Measurements from ENCODE around the gene AGT. TPM values are rescaled to one million over a fixed set of nuclear protein-coding genes. Genes with fewer than 3 reads are reported as not detected.
"Not testable (repeated sequence)": the region's sequence is repeated elsewhere in the genome, so short reads cannot be mapped to it uniquely, and the experiment has no call there.

AGT gene
- polyA plus RNA-seq, 3 donors: 7.5 to 21.5 (median 7.6) TPM

DNA sequence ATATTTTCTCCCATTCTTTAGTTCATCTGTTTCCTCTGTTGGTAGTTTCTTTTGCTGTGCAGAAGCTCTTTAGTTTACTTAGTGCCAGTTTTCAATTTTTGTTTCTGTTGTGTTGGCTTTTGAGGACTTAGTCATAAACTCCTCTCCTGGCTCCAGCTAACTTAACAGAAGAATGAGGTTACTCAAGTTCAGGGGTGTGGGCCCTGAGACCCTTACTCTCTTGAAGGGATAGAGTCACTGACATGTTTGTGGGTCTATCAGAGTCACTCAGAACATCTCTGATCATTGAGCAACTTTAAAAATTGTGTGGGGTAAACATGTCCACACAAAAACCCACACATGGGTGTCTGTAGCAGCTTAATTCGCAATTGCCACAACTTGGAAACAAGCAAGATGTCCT is 14.2 kb downstream of the AGT start:
- no peak overlapping the region for H3K27ac ChIP-seq (ENCODE audit: low read depth, low read length)
- 88 to 98% (median 96%) methylated on average over 1 of the region's 1 CpG for WGBS, 3 donors

DNA sequence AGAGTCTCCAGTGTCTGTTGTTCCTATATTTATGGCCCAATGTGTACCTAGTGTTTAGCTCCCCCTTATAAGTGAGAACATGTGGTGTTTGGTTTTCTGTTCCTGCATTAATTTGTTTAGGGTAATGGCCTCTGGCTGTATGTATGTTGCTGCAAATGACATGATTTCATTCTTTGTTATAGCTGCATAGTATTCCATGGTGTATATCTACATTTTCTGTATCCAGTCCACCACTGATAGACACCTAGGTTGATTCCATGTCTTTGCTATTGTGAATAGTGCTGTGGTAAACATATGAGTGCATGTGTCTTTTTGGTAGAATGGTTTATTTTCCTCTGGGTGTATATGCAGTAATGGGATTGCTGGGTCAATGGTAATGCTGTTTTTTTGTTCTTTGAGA is 15.0 kb downstream of the AGT start:
- H3K27ac ChIP-seq (ENCODE audit: low read depth, low read length): not testable (repeated sequence)

DNA sequence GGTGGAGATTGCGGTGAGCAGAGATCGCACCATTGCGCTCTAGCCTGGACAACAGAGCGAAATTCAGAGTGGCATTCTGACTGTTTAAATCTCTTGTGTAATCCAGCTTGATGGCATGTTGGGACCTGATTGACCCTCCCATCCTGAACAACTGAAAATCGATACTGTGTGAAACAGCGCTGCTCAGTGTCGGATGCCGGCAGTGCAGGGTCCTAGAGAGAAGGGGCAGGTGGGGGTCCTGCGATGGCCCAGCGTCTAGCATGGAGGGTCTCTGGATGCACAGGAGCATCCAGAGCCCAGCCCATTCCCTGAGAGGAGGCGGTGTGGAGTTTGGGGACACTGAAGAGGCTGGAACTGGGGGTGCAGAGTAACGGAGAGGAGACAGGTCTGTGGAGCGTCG is 15.8 kb downstream of the AGT start:
- 90 to 94% (median 92%) methylated on average over 14 of the region's 14 CpGs for WGBS, 3 donors
- H3K27ac ChIP-seq (ENCODE audit: low read depth, low read length): no peak overlapping the region

DNA sequence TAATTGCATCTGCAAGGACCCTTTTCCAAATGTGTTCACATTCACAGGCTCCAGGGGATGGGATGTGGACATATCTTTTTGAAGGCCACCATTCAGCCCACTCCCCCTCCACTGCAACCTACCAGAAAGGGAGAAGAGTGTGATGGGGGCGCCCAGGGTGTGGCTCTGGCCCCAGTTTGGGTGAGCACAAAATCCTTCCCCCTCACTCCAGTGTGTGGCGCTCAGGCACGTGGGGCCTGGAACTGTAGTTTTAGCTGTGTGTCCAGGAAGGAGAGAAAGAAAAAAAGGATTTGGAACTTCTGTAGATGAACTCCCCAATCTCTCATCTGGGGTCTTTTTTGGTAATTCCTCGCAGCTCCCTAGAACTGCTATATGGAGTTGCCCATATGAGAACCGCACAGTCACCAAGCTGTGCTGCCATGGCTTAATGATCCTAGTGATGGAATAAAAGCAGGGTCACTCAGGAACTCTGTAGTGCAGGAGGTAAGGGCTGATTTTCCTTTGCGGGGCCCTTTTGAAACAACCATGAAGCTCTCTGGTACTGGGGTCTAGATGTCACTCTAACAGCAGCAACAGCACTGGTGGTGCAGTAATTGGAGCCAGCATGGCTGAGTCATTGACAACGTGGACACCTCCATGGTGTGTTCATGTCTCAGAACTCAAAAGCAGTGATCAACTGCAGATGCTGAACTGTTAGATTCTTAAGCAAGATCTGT is 17.0 kb downstream of the AGT start:
- WGBS, 3 donors: 80 to 88% (median 83%) methylated on average over 7 of the region's 7 CpGs

DNA sequence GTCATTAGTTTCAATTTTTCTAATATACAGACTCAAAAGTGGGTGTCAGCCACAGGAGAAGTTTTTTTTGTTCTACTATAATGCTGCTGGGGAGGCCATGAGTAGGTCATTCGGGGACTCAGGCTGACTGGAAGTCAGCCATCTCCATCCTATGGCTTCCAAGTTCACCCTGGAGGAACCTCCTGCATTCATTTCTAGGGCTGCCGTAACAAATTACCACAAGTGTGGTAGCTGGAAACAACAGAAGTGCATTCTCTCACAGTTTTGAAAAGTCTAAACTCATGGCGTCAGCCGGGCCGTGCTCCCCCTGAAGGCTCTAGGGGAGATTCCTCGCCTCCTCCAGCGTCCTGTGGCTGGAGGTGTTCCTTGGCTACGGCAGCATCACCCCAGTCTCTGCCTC is 17.7 kb downstream of the AGT start:
- WGBS, 3 donors: 67 to 78% (median 72%) methylated on average over 8 of the region's 8 CpGs
- no peak overlapping the region for H3K27ac ChIP-seq (ENCODE audit: low read depth, low read length)

More for the DNA sequence above, 17.0 kb downstream of the AGT start:
- H3K27ac ChIP-seq (ENCODE audit: low read depth, low read length): no peak overlapping the region

DNA sequence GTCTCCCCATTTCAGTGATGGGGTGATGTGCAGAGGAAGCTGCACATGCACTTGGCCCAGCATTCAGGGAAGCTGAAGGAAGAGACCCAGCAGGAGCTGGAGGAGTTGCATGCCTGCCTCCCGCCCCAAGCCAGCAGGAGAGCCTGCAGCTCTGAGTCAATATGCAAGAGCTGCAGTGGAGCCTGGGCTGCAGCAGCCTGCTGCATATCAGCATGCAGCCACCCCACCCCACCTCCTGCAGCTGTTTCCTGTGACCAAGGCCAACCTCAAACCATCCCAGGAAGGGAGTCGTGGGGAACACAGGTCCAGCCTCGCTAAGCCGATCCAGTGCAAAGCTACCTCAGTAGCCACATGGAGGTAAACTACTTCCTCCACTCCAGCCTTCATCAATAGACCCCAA is 18.9 kb downstream of the AGT start:
- no peak overlapping the region for H3K27ac ChIP-seq (ENCODE audit: low read depth, low read length)
- WGBS, 3 donors: 52 to 56% (median 54%) methylated on average over 4 of the region's 4 CpGs

DNA sequence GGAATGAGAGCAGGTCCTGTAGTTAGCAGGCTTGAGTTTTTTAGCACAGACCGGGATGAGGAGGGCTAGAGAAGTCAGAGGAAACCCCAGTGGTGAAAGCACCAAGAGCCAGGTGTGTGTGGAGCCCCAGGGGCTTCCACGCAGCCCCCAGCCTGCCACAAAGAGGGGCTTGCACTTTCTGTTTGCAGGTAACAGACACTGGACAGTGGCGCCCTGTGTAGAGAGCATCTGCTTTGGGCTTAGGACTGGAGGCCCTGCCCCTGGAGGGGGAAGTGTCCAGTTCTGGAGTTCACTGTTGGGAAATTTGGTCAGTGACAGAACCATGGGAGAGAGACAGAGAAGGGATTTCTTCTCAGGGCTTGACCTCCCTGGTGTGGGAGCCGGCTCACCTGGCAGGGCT is 19.5 kb downstream of the AGT start:
- WGBS, 3 donors: 78 to 96% (median 87%) methylated on average over 4 of the region's 4 CpGs
- no peak overlapping the region for H3K27ac ChIP-seq (ENCODE audit: low read depth, low read length)

DNA sequence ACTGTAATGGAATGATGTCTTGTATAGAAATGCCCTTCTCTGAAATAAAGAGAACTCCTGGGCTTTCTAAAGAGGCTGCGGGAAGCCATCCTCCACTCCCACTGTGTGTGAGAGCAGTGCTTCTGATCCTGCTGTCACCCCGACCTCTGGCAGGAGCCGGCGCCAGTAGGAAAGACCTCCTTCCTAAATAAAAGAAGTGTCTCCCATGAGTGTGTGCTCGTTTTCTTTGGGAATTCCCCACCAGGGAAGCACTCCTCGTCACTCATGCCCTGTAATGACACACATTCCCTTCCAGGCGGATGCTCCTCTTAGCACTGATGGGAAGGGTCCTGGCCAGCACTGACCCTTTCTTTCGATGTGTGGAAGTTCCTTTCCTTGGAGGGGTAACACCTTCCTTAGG is 20.1 kb downstream of the AGT start:
- WGBS, 3 donors: 85 to 88% (median 87%) methylated on average over 8 of the region's 8 CpGs
- H3K27ac ChIP-seq (ENCODE audit: low read depth, low read length): no peak overlapping the region

DNA sequence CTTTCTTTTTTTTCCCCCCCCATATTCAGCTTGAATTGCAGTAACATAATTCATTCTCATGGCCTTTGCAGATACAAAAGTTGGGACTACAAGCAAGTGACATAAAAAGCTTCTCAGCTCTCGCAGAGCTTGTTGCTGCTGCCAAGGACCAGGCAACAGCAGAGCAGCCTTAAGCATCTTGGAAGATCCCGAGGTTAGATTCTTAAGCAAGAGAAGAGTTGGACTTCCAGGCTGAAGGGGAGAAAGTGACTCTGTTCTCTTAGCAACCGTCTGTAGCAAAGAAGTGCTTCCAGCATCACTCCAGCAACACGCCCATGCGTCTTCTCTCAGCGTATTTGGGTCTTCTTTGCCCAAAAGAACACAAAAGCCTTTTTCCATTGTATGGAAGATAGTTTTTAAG is 20.7 kb downstream of the AGT start:
- H3K27ac ChIP-seq (ENCODE audit: low read depth, low read length): no peak overlapping the region
- 78 to 86% (median 84%) methylated on average over 6 of the region's 6 CpGs for WGBS, 3 donors

DNA sequence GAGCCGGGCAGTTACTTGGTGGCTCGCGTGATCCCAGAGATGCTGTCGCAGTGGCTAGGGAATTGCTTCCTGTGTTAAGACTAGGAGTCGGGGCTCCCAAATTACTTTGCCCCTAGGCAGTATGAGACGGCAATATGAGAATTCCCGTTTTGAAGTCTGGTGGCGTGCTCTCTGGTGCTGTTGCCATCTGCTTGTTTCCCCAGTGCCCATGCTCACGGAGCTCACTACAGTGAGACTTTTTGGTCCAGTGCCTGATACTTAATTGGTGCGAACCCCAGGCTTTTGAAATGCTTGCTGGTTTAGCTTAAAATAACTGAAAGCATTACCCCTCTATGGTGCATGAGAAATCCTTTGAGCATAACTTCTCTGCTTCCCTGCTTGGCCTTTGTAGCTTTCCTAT is 22.3 kb downstream of the AGT start:
- WGBS, 3 donors: 96 to 97% (median 96%) methylated on average over 10 of the region's 10 CpGs
- H3K27ac ChIP-seq (ENCODE audit: low read depth, low read length): no peak overlapping the region

DNA sequence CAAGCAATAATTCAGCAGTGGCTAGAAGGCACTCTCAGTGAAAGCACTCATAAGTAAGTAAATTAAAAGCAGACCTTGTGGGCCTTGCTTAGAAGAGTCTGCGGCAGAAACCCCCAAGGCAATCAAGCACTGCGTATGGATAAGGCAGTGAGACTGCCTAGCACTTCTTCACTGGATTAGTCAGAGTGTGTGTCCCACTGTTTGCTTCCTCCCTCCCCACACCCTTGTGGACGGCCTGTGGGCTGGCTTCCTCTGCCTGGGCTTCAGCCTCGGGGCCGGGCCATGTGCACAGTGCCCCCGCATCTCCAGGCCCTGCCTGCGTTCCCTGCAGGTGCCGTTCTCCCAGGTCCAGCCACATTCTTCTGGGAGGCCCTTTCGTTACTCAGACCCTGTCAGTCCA is 23.8 kb downstream of the AGT start:
- 92 to 95% (median 93%) methylated on average over 9 of the region's 9 CpGs for WGBS, 3 donors
- no peak overlapping the region for H3K27ac ChIP-seq (ENCODE audit: low read depth, low read length)

DNA sequence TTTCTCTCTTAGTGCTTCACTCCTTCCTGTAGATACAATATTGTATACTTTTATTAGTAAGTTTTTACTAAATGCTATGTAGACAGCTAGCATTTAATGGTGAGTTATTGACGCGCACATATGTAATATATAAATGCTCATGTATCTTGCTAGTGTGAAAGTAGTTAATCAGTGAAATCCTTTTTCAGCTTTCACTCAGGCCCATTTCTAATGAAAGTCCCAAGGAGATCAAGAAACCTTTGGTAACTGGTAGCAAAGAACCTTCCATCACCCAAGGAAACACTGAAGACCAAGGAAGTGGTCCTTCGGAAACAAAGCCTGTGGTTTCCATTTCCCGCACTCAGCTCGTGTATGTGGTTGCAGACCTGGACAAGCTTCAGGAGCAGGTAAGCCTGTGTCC is 27.2 kb downstream of the AGT start:
- no peak overlapping the region for H3K27ac ChIP-seq (ENCODE audit: low read depth, low read length)
- WGBS, 3 donors: 79 to 91% (median 84%) methylated on average over 5 of the region's 5 CpGs

DNA sequence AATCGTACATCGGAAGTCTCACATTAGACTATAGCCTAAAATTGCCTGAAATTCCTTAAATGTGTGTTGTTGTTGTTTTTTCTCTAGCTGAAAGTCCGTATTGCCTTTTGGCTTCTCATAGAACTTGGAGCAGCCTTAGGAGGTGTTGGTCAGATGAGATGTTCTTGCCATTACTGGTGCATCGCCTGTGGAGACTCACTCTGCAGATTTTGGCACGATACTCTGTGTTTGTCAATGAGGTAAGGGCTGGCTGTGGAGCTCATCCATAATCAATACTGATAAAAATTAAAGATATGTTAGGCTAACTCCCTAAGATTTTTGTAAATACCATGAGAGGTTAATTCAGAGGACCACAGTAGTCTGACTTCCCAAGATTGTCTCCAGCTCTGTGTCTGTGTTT is 28.9 kb downstream of the AGT start:
- no peak overlapping the region for H3K27ac ChIP-seq (ENCODE audit: low read depth, low read length)
- WGBS, 3 donors: 89 to 98% (median 96%) methylated on average over 5 of the region's 5 CpGs

DNA sequence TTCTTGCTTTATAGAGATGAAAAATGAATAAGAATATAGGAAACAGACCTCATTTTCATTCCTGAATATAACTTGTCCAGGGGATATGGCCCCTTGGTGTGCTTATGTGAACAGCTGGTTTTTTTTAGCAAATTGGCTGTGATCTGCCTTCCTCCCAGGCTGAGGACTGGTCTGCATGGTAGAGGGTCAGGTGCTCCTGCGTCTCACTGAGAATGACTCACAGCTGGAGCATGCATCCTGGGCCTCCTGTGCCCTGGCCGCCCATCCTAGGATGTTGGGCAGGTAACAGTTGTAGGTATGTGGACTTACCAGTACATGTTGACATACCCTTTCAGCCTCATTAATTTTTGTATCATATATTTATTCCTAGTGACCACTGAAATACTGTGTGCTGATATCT is 29.8 kb downstream of the AGT start:
- WGBS, 3 donors: 91 to 99% (median 94%) methylated on average over 2 of the region's 2 CpGs

DNA sequence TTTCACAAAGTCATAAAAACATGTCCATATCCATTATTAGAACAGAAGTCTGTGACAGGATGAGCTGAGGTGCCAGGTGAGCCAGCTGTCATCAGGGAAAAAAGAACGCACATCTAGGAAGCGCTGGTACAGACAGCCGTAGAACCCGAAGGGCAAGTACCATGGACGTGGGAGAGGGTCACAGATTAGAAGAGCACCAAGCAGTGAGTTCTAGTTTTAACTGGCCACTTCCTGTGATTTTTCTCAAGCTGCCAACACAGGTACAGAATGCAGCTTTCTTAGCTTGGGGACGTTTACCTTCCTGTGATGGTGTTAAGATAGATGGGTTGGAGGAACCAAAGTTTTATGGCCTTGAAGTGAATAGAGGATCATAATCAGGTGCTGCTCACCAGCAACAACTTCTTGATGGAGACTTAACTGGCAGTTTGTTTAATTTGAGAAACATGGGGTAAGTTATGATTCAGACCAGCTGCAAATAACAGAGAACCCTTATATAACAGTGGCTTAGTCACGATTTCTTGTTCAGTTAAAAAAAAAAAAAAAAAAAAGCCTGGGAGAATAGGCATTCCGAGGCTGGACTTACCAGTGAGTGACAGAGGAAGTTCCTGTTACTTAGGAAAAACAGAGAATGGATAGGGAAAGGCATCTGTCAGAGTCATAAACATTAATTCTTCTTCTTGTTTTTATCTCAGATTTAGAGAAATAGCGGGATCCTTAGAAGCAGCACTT is 30.9 kb downstream of the AGT start:
- no peak overlapping the region for H3K27ac ChIP-seq (ENCODE audit: low read depth, low read length)
- 79 to 90% (median 82%) methylated on average over 9 of the region's 9 CpGs for WGBS, 3 donors

More for the DNA sequence above, 29.8 kb downstream of the AGT start:
- no peak overlapping the region for H3K27ac ChIP-seq (ENCODE audit: low read depth, low read length)

DNA sequence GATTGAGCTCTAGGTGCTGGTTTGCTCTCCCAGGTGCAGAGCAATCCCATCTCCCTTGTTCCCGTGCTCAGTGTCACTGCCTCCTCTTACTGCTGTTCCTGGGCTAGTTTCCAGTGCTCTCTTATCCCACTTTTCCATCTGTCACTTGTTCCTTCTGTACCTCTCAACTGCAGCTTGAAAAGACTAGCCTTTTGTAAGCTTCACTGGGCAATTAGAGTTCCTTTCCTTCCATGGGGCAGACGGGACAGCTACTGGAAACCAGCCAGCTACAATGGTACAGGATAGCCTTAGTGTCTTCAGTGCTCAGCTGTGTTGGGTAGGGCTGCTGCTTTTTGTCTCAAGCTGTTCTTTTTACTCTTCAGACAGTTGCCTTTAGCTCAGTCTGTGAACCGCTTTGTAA is 31.6 kb downstream of the AGT start:
- no peak overlapping the region for H3K27ac ChIP-seq (ENCODE audit: low read depth, low read length)
- WGBS, 3 donors: 29 to 74% (median 63%) methylated on average over 3 of the region's 3 CpGs

DNA sequence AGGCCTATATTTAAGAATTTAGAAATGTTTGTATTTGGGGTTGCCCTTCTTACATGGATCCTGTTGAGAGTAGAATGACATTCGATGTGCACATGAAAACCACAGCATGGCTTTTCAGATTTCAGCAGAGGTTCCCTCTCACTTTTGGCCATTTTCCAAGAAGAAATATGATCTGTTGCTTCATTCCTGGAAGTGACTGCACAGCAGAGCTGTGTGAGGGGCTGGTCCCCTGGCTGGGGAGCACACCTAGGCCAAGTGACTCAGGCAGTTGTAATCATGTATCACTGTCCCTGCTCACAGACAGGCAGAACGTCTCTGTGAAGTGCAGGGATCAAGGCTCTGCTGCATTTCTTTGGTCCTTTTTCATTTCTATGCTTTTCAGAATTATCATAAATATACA is 32.3 kb downstream of the AGT start:
- WGBS, 3 donors: 15 to 28% (median 15%) methylated on average over 2 of the region's 2 CpGs
- H3K27ac ChIP-seq (ENCODE audit: low read depth, low read length): no peak overlapping the region

DNA sequence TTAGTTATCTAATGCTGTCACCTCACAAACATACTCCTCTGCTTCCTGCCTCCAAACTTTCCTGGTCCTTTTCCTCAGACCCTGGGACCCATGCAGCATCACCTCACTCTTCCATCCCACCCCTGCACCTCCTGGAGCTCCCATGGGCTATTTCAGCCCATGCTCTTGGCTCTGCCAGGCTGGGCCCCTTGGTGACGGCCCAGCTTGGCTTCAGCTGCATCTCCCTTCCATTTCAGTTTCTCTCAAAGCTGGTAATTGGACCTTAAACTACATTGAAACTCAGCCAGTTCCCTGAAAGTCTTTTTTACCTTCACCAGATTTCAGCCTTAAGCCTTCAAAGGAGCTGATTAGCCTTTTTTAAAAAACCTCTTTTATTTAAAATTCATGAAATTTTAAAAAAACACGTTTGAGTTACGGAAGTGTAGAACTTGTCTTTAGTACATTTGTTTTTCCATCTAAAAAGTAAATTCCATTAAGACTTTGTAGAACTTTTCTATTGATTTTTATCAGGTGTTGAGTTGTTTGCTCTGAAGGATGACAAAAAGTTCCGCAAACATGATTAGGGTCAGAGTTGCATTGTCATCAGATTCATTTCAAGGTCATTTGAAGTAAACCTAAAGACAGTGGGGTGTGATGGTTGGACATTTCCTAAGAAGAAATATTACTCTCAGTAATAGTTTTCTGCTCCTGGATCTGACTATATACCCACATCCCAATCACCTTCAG is 33.5 kb downstream of the AGT start:
- 34 to 59% (median 52%) methylated on average over 4 of the region's 4 CpGs for WGBS, 3 donors
- H3K27ac ChIP-seq (ENCODE audit: low read depth, low read length): no peak overlapping the region

DNA sequence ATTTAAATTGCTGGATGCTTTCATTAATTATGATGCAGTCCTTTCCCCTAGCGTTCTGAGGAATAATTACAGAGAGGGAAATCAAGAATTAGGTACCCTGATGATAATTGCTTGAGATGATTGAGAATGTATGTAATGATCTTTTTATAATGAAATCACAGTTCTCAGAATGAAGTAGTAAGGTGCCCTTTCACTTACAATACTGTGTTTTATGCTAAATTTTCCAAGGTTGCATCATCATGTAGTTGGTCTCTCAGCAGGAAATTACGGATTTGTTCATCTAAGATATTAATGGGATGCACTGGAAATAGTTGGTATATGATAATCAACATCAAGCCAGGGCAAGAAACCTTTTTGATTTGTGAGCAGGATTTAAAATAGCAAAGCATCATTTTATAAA is 34.1 kb downstream of the AGT start:
- no peak overlapping the region for H3K27ac ChIP-seq (ENCODE audit: low read depth, low read length)
- 86 to 90% (median 90%) methylated on average over 2 of the region's 2 CpGs for WGBS, 3 donors
